Measurements from ENCODE around the gene SNRNP35.
"Not testable (repeated sequence)": the region's sequence is repeated elsewhere in the genome, so short reads cannot be mapped to it uniquely, and the experiment has no call there.

The SNRNP35 gene

GRCh38 chr12:123479442-123480180 is 21.7 kb downstream of the SNRNP35 start:
- H3K4me2 ChIP-seq (ENCODE audit: low read length): no peak overlapping the region
- no peak overlapping the region for H3K4me3 ChIP-seq (ENCODE audit: low read depth, low read length)
- no peaks in the 10 kb centered on the region for H3K9me3 ChIP-seq (ENCODE audit: control insufficient read depth, low read length)
- H3K27ac ChIP-seq: no peak overlapping the region
- no peaks in the 10 kb centered on the region for H3K27me3 ChIP-seq (ENCODE audit: control insufficient read depth, insufficient read depth, low read length)
- no peaks in the 10 kb centered on the region for H3K79me2 ChIP-seq
- H3K36me3 ChIP-seq (ENCODE audit: control insufficient read depth, insufficient read depth, low read length): no peaks in the 10 kb centered on the region
- no peak for TF ChIP-seq CTCF (IDR thresholded peaks at IDR 0.05)
- H2AFZ ChIP-seq: no peak overlapping the region
- peaks cover 8% of the 10 kb centered on the region for H3K4me1 ChIP-seq
- H3K9ac ChIP-seq: no peak overlapping the region

GRCh38 chr12:123481251-123481650 is 23.3 kb downstream of the SNRNP35 start:
- H3K27ac ChIP-seq; H3K27me3 ChIP-seq (ENCODE audit: control insufficient read depth, insufficient read depth, low read length); H3K9me3 ChIP-seq (ENCODE audit: control insufficient read depth, low read length); H3K9ac ChIP-seq; H3K79me2 ChIP-seq; H3K36me3 ChIP-seq (ENCODE audit: control insufficient read depth, insufficient read depth, low read length); H3K4me1 ChIP-seq; H3K4me3 ChIP-seq (ENCODE audit: low read depth, low read length); H2AFZ ChIP-seq; H3K4me2 ChIP-seq (ENCODE audit: low read length): not testable (repeated sequence)

- Histone ChIP-seq H2AFZ (no peak overlapping the region), H3K36me3 (ENCODE audit: control insufficient read depth, insufficient read depth, low read length) (no peaks in the 10 kb centered on the region), H3K4me3 (ENCODE audit: low read depth, low read length) (no peak overlapping the region), H3K4me2 (ENCODE audit: low read length) (no peak overlapping the region), H3K9ac (no peak overlapping the region), H3K4me1 (no peaks in the 10 kb centered on the region), H3K9me3 (ENCODE audit: control insufficient read depth, low read length) (no peaks in the 10 kb centered on the region), H3K27me3 (ENCODE audit: control insufficient read depth, insufficient read depth, low read length) (no peaks in the 10 kb centered on the region), H3K27ac (no peak overlapping the region), H3K79me2 (no peaks in the 10 kb centered on the region)
- no peak for TF ChIP-seq CTCF (IDR thresholded peaks at IDR 0.05)
Measured at GRCh38 chr12:123482876-123483275, 24.9 kb downstream of the SNRNP35 start.

GRCh38 chr12:123483602-123484248 is 25.8 kb downstream of the SNRNP35 start:
- no peak overlapping the region for H3K9ac ChIP-seq
- H3K27me3 ChIP-seq (ENCODE audit: control insufficient read depth, insufficient read depth, low read length): no peaks in the 10 kb centered on the region
- H3K27ac ChIP-seq: no peak overlapping the region
- H3K36me3 ChIP-seq (ENCODE audit: control insufficient read depth, insufficient read depth, low read length): no peaks in the 10 kb centered on the region
- H2AFZ ChIP-seq: no peak overlapping the region
- no peak overlapping the region for H3K4me3 ChIP-seq (ENCODE audit: low read depth, low read length)
- TF ChIP-seq CTCF (IDR thresholded peaks at IDR 0.05): no peak
- no peaks in the 10 kb centered on the region for H3K79me2 ChIP-seq
- no peaks in the 10 kb centered on the region for H3K9me3 ChIP-seq (ENCODE audit: control insufficient read depth, low read length)
- no peaks in the 10 kb centered on the region for H3K4me1 ChIP-seq
- H3K4me2 ChIP-seq (ENCODE audit: low read length): no peak overlapping the region

- Histone ChIP-seq H3K27ac (no peak overlapping the region), H3K9me3 (ENCODE audit: control insufficient read depth, low read length) (no peaks in the 10 kb centered on the region), H3K4me1 (no peaks in the 10 kb centered on the region), H3K36me3 (ENCODE audit: control insufficient read depth, insufficient read depth, low read length) (no peaks in the 10 kb centered on the region), H2AFZ (no peak overlapping the region), H3K27me3 (ENCODE audit: control insufficient read depth, insufficient read depth, low read length) (no peaks in the 10 kb centered on the region), H3K4me2 (ENCODE audit: low read length) (no peak overlapping the region), H3K79me2 (no peaks in the 10 kb centered on the region), H3K9ac (no peak overlapping the region), H3K4me3 (ENCODE audit: low read depth, low read length) (no peak overlapping the region)
- no peak for TF ChIP-seq CTCF (IDR thresholded peaks at IDR 0.05)
Measured at GRCh38 chr12:123485756-123486155, 27.8 kb downstream of the SNRNP35 start.
